Tibial artery (tissue), 4 donors: ENCODE results near the gene CAMTA1.

ENCODE experiments used
- DNase-seq, 2 donors: peaks; one replicate each; pipeline ENCODE4 v3.0.0-alpha.2; 2019
- H3K27ac ChIP-seq, 2 donors: fragments of 200-600 bp; sonication (generic) in 1 of 2; 1 replicate in 1 of 2; 2 replicates in 1 of 2; pipeline ENCODE4 v1.5.1; 2018 to 2019; ENCODE audit warnings: mild to moderate bottlenecking in 1 of 2
- H3K27me3 ChIP-seq, 2 donors: fragments of 200-600 bp; sonication (generic) in 1 of 2; one replicate each; pipeline versions ENCODE4 v1.5.1 to v1.6.0; 2016 to 2019
- H3K36me3 ChIP-seq, 3 donors: fragments of 200-600 bp; sonication (generic) in 2 of 3; one replicate each; pipeline ENCODE4 v1.5.1; 2016 to 2019; ENCODE audit warnings: mild to moderate bottlenecking in 2 of 3
- H3K4me1 ChIP-seq, 4 donors: fragments of 200-600 bp; sonication (generic) in 2 of 4; 1 replicate in 3 of 4; 2 replicates in 1 of 4; pipeline ENCODE4 v1.5.1; 2016 to 2019
- H3K4me3 ChIP-seq, 2 donors: fragments of 200-600 bp; sonication (generic) in 1 of 2; 1 replicate in 1 of 2; 2 replicates in 1 of 2; pipeline ENCODE4 v1.5.1; 2018 to 2019; ENCODE audit warnings: mild to moderate bottlenecking in 2 of 2
- H3K9me3 ChIP-seq, 3 donors: fragments of 200-600 bp; sonication (generic) in 1 of 3; one replicate each; pipeline ENCODE4 v1.5.1; 2016 to 2019
- intact Hi-C: fragments of 100-400 bp; cut with DNase I; formaldehyde crosslinking; loops from one replicate; pipeline ENCODE4 v1.15.0; 2023; ENCODE audit warnings: low total_unique reads
- TF ChIP-seq, protein P1 (sequence below), 2 experiments: fragments of 200-600 bp in 1 of 2; fragments of 450-650 bp in 1 of 2; IDR thresholded peaks; one replicate each; pipeline ENCODE4 v1.5.1; 2017 to 2019; ENCODE audit warnings: antibody characterized with exemption in 2 of 2, mild to moderate bottlenecking in 1 of 2, moderate library complexity in 1 of 2

The CAMTA1 gene

DNA sequence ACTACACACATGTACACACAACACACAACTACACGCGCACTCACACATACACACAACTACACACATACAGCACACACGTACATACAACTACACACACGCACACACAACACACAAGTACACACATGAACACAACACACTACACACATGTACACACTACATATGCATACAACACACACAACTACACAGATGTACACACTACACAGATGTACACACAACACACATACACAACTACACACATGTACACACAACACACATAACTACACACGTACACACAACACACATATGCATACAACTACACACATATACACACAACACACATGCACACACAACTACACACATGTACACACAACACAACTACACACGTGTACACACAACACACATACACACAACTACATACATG, 318.6 kb downstream of the CAMTA1 start:
- no peak for DNase-seq
- intact Hi-C loops: no loop called here

GRCh38 chr1:7104339-7104738, 319.1 kb downstream of the CAMTA1 start:
- H3K4me1 ChIP-seq: no peaks in the 10 kb centered on the region
- DNase-seq: no peak
- H3K4me3 ChIP-seq: no peak overlapping the region
- TF ChIP-seq, protein P1, sequence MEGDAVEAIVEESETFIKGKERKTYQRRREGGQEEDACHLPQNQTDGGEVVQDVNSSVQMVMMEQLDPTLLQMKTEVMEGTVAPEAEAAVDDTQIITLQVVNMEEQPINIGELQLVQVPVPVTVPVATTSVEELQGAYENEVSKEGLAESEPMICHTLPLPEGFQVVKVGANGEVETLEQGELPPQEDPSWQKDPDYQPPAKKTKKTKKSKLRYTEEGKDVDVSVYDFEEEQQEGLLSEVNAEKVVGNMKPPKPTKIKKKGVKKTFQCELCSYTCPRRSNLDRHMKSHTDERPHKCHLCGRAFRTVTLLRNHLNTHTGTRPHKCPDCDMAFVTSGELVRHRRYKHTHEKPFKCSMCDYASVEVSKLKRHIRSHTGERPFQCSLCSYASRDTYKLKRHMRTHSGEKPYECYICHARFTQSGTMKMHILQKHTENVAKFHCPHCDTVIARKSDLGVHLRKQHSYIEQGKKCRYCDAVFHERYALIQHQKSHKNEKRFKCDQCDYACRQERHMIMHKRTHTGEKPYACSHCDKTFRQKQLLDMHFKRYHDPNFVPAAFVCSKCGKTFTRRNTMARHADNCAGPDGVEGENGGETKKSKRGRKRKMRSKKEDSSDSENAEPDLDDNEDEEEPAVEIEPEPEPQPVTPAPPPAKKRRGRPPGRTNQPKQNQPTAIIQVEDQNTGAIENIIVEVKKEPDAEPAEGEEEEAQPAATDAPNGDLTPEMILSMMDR (IDR thresholded peaks at IDR 0.05): no peak
- intact Hi-C loops: no loop called here
- peaks cover 0 to 30% of the 10 kb centered on the region in 2 donors for H3K27me3 ChIP-seq
- no peak overlapping the region for H3K27ac ChIP-seq
- H3K9me3 ChIP-seq: no peaks in the 10 kb centered on the region
- no peaks in the 10 kb centered on the region for H3K36me3 ChIP-seq

More for the DNA sequence above, 318.6 kb downstream of the CAMTA1 start:
- Histone ChIP-seq H3K36me3 (no peaks in the 10 kb centered on the region), H3K27me3 (peaks cover 0 to 34% of the 10 kb centered on the region in 2 donors), H3K4me3 (no peak overlapping the region), H3K4me1 (no peaks in the 10 kb centered on the region), H3K9me3 (no peaks in the 10 kb centered on the region), H3K27ac (no peak overlapping the region)
- TF ChIP-seq, protein P1 (IDR thresholded peaks at IDR 0.05): no peak

- H3K27me3 ChIP-seq: peaks cover 0 to 28% of the 10 kb centered on the region in 2 donors
- no peak overlapping the region for H3K4me3 ChIP-seq
- no peaks in the 10 kb centered on the region for H3K4me1 ChIP-seq
- TF ChIP-seq, protein P1 (IDR thresholded peaks at IDR 0.05): no peak
- H3K36me3 ChIP-seq: no peaks in the 10 kb centered on the region
- no peak overlapping the region for H3K27ac ChIP-seq
- intact Hi-C loops: no loop called here
- no peak for DNase-seq
- no peaks in the 10 kb centered on the region for H3K9me3 ChIP-seq
These were observed 320.0 kb downstream of the CAMTA1 start for GRCh38 chr1:7105269-7105668.

DNA sequence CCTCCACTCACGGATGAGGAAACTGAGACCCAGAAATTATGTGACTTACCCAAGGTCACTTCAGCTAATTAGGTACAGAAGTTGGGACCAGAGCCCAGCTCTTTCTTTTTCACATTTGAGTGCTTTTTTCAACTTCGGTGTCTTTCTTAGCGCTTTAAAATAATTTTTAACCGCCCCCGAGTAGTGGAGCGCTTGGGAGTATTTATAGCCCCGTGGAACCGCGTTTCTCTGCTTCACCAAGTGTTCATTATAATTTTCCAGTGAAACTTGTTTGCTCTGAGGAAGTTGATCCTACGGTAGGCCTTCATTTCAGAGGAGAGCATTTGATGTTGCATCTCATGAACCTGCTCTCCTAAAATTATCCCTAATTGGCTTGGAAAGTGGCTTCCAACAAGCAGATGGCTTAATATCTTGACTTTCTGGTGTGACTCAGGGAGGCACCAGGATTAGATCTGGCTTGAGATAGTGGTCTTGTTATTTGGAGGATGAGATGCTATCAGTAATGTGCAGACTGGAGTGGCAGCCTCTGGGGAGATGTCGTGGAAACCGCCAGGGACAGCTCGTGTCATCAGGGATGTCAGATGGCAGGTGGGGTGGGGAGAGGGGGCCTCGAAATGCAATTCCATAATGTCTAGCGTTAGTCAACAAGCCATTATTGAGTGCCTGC, 321.3 kb downstream of the CAMTA1 start:
- intact Hi-C loops: no loop called here
- Histone ChIP-seq H3K27me3 (peaks cover 0 to 27% of the 10 kb centered on the region in 2 donors), H3K4me1 (no peaks in the 10 kb centered on the region), H3K9me3 (no peaks in the 10 kb centered on the region), H3K4me3 (no peak overlapping the region), H3K36me3 (no peaks in the 10 kb centered on the region), H3K27ac (no peak overlapping the region)
- DNase-seq: no peak
- TF ChIP-seq, protein P1 (IDR thresholded peaks at IDR 0.05): no peak

- Histone ChIP-seq H3K27me3 (peaks cover 0 to 27% of the 10 kb centered on the region in 2 donors), H3K4me1 (no peaks in the 10 kb centered on the region), H3K36me3 (no peaks in the 10 kb centered on the region), H3K9me3 (no peaks in the 10 kb centered on the region), H3K4me3 (no peak overlapping the region), H3K27ac (no peak overlapping the region)
- TF ChIP-seq, protein P1 (IDR thresholded peaks at IDR 0.05): no peak
- no peak for DNase-seq
- intact Hi-C loops: no loop called here
These were observed 322.0 kb downstream of the CAMTA1 start for GRCh38 chr1:7107109-7107830.
